ENCODE results near the gene PRPS1.
"Not testable (repeated sequence)": the region's sequence is repeated elsewhere in the genome, so short reads cannot be mapped to it uniquely, and the experiment has no call there.

Gene PRPS1

GRCh38 chrX:107674480-107675364 lies 46.4 kb downstream of the PRPS1 start:
- FAIRE-seq (no peak), DNase-seq (ENCODE audit: insufficient read length, low spot score) (no peak)
- TF ChIP-seq POLR2A (IDR thresholded peaks at IDR 0.05; ENCODE audit: low read depth, low read length) = no peak

- DNase-seq (ENCODE audit: insufficient read length, low spot score) (no peak), FAIRE-seq (no peak)
- TF ChIP-seq POLR2A (IDR thresholded peaks at IDR 0.05; ENCODE audit: low read depth, low read length) = no peak
Observed at GRCh38 chrX:107675365-107675654, 47.0 kb downstream of the PRPS1 start.

GRCh38 chrX:107675823-107676555 lies 47.7 kb downstream of the PRPS1 start:
- FAIRE-seq = no peak
- TF ChIP-seq POLR2A (IDR thresholded peaks at IDR 0.05; ENCODE audit: low read depth, low read length) = no peak
- no peak for DNase-seq (ENCODE audit: insufficient read length, low spot score)

GRCh38 chrX:107676559-107677378 lies 48.5 kb downstream of the PRPS1 start:
- no peak for TF ChIP-seq POLR2A (IDR thresholded peaks at IDR 0.05; ENCODE audit: low read depth, low read length)
- DNase-seq (ENCODE audit: insufficient read length, low spot score) (peak; percentile 44), FAIRE-seq (peak; percentile 60)

- no peak for DNase-seq (ENCODE audit: insufficient read length, low spot score)
- no peak for TF ChIP-seq POLR2A (IDR thresholded peaks at IDR 0.05; ENCODE audit: low read depth, low read length)
- FAIRE-seq = no peak
Observed at GRCh38 chrX:107677501-107677901, 49.2 kb downstream of the PRPS1 start.

GRCh38 chrX:107677909-107678308 lies 49.6 kb downstream of the PRPS1 start:
- FAIRE-seq (no peak), DNase-seq (ENCODE audit: insufficient read length, low spot score) (no peak)
- TF ChIP-seq POLR2A (IDR thresholded peaks at IDR 0.05; ENCODE audit: low read depth, low read length) = no peak

- DNase-seq (ENCODE audit: insufficient read length, low spot score) (peak; percentile 23), FAIRE-seq (no peak)
- TF ChIP-seq POLR2A (IDR thresholded peaks at IDR 0.05; ENCODE audit: low read depth, low read length) = no peak
Observed at GRCh38 chrX:107678957-107679740, 50.8 kb downstream of the PRPS1 start.

GRCh38 chrX:107682256-107682655 lies 53.9 kb downstream of the PRPS1 start:
- DNase-seq (ENCODE audit: insufficient read length, low spot score) = no peak
- FAIRE-seq = no peak
- TF ChIP-seq POLR2A (IDR thresholded peaks at IDR 0.05; ENCODE audit: low read depth, low read length) = no peak

GRCh38 chrX:107683124-107683895 lies 55.0 kb downstream of the PRPS1 start:
- FAIRE-seq (no peak), DNase-seq (ENCODE audit: insufficient read length, low spot score) (no peak)
- TF ChIP-seq POLR2A (IDR thresholded peaks at IDR 0.05; ENCODE audit: low read depth, low read length) = no peak

- TF ChIP-seq POLR2A (IDR thresholded peaks at IDR 0.05; ENCODE audit: low read depth, low read length) = no peak
- DNase-seq (ENCODE audit: insufficient read length, low spot score) (no peak), FAIRE-seq (no peak)
Observed at GRCh38 chrX:107683931-107684330, 55.6 kb downstream of the PRPS1 start.

- peak; percentile 81 for FAIRE-seq
- DNase-seq (ENCODE audit: insufficient read length, low spot score) = no peak
- TF ChIP-seq POLR2A (IDR thresholded peaks at IDR 0.05; ENCODE audit: low read depth, low read length) = no peak
Observed at GRCh38 chrX:107684956-107685385, 56.7 kb downstream of the PRPS1 start.

GRCh38 chrX:107685586-107685985 lies 57.3 kb downstream of the PRPS1 start:
- not testable (repeated sequence) for FAIRE-seq; DNase-seq (ENCODE audit: insufficient read length, low spot score)

GRCh38 chrX:107686026-107686425 lies 57.7 kb downstream of the PRPS1 start:
- TF ChIP-seq POLR2A (IDR thresholded peaks at IDR 0.05; ENCODE audit: low read depth, low read length) = no peak
- FAIRE-seq (no peak), DNase-seq (ENCODE audit: insufficient read length, low spot score) (no peak)
